Measurements from ENCODE around the gene HK3. TPM values are rescaled to one million over a fixed set of nuclear protein-coding genes. Genes with fewer than 3 reads are reported as not detected.

The HK3 gene
- total RNA-seq, 4 donors from 2014 or later: 12.2 to 61.6 (median 26.7) TPM

GRCh38 chr5:176883700-176884570, 15.2 kb downstream of the HK3 start:
- DNase-seq (ENCODE audit: low spot score) (no peak), ATAC-seq (ENCODE audit: low FRiP score) (no peak)
- TF ChIP-seq, protein P1, sequence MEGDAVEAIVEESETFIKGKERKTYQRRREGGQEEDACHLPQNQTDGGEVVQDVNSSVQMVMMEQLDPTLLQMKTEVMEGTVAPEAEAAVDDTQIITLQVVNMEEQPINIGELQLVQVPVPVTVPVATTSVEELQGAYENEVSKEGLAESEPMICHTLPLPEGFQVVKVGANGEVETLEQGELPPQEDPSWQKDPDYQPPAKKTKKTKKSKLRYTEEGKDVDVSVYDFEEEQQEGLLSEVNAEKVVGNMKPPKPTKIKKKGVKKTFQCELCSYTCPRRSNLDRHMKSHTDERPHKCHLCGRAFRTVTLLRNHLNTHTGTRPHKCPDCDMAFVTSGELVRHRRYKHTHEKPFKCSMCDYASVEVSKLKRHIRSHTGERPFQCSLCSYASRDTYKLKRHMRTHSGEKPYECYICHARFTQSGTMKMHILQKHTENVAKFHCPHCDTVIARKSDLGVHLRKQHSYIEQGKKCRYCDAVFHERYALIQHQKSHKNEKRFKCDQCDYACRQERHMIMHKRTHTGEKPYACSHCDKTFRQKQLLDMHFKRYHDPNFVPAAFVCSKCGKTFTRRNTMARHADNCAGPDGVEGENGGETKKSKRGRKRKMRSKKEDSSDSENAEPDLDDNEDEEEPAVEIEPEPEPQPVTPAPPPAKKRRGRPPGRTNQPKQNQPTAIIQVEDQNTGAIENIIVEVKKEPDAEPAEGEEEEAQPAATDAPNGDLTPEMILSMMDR (IDR thresholded peaks at IDR 0.05): no peak

- ATAC-seq (ENCODE audit: low FRiP score) (no peak), DNase-seq (ENCODE audit: low spot score) (no peak)
- TF ChIP-seq, protein P1 (IDR thresholded peaks at IDR 0.05): no peak
Measured at GRCh38 chr5:176882567-176882903, 16.6 kb downstream of the HK3 start.

DNA sequence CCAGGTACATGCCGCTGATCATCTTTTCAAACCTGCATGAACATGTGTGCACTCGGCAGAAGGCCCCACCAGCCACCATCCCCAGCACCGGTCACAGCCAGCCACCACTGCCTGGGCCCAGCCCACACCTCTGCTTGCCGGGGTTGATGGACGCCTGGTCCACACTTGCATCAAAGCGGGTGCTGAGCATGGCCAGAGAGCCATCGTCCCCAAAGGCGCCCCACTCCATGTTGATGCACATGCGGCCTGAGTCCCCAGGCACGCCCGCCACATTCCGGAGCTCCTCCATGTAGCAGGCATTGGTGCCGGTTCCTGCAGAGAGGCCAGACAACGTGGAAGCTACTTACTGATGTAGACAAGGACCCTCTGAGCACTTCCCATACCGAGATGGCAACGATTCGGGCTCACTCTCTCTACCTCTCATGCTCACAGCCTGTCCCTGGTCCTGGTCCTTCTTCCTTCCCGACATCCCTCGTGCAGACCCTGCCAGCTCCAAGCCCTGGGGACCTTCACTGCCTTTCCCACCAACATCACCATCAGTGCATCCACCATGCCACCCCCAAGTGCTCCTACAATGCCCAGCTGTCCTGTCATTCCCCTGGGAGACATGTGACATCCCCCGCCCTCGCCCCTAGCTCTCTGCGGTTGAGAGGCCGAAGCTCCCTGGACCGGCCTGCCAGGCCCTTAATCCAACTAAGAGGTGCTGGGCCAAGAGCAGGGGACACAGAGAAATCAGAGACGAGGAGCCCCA, 17.2 kb downstream of the HK3 start:
- ATAC-seq (ENCODE audit: low FRiP score) (no peak), DNase-seq (ENCODE audit: low spot score) (no peak)
- TF ChIP-seq, protein P1 (IDR thresholded peaks at IDR 0.05): no peak

- no peak for ATAC-seq (ENCODE audit: low FRiP score)
- no peak for DNase-seq (ENCODE audit: low spot score)
- TF ChIP-seq, protein P1 (IDR thresholded peaks at IDR 0.05): no peak
Measured at GRCh38 chr5:176881021-176881749, 18.0 kb downstream of the HK3 start.

DNA sequence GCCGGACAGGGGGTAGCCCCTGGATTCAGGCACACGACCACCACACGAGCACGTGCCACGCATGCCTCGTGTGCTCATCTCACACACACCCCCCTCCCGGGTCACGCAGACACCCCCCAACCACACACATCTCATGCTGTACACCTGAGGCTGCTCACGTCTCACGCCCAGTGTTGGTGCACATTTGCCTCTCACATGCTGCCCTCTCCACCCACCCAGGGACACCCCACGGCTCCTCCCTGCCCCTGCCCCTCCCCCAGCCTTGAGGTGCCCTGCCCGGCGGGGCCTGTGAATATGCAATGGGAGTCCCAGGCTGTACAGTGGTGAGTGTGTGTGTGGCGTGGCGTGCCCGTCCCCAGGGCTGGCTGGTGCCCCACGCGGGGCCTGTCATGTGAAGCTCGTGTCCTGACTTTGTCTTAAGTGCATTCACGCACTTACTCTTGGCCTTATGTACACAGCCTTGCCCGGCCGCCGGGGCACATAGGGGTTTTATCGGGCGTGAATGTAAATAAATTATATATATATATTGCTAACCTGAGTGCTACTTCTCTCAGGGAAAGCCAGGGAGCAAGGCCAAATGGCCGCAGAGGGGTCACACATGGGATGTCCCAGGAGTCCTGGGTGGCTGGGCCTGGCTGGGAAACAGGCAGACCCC, 18.7 kb downstream of the HK3 start:
- no peak for ATAC-seq (ENCODE audit: low FRiP score)

More for the DNA sequence above, 18.7 kb downstream of the HK3 start:
- TF ChIP-seq, protein P1 (IDR thresholded peaks at IDR 0.05): no peak
- DNase-seq (ENCODE audit: low spot score): no peak
